ENCODE measurements around the gene RAD51B. TPM values are rescaled to one million over a fixed set of nuclear protein-coding genes. Genes with fewer than 3 reads are reported as not detected.

Gene RAD51B
- total RNA-seq, 1 experiment from 2014 or later, result 10.8 TPM

- POLR2A ChIA-PET (ENCODE audit: unreplicated experiment), result no interaction called here
Measured at GRCh38 chr14:68634332-68634731, 814.8 kb downstream of the RAD51B start.

GRCh38 chr14:68634874-68635595 lies 815.5 kb downstream of the RAD51B start:
- H2AFZ ChIP-seq (ENCODE audit: low read length), result no peak overlapping the region
- H3K4me1 ChIP-seq (ENCODE audit: insufficient read depth, low read length), result no peaks in the 10 kb centered on the region
- ChIA-PET CTCF (no interaction called here), POLR2A (ENCODE audit: unreplicated experiment) (no interaction called here)
- no peaks in the 10 kb centered on the region for H3K27me3 ChIP-seq (ENCODE audit: low read length)
- DNase-seq, result no peak
- H3K36me3 ChIP-seq (ENCODE audit: low read depth, low read length), result no peaks in the 10 kb centered on the region
- no peak overlapping the region for H3K4me3 ChIP-seq (ENCODE audit: low read length)
- H3K79me2 ChIP-seq (ENCODE audit: low read length), result no peaks in the 10 kb centered on the region
- no peaks in the 10 kb centered on the region for H3K9me3 ChIP-seq (ENCODE audit: low read length)
- no peak overlapping the region for H3K9ac ChIP-seq (ENCODE audit: low read length)
- no TSS peak for BruUV-seq (replicated peaks)
- no peak overlapping the region for H3K27ac ChIP-seq (ENCODE audit: low read length)
- ATAC-seq, result no peak
- TF ChIP-seq CTCF (conservative IDR thresholded peaks at IDR 0.05; ENCODE audit: low read depth, low read length), result no peak
- TF ChIP-seq EZH2phosphoT487 (IDR thresholded peaks at IDR 0.05; ENCODE audit: borderline replicate concordance, low read length), result no peak
- no peak for TF ChIP-seq EZH2 (IDR thresholded peaks at IDR 0.05; ENCODE audit: low read length, unreplicated experiment)
- no peaks in the 10 kb centered on the region for H4K20me1 ChIP-seq (ENCODE audit: low read length)
- H3K4me2 ChIP-seq (ENCODE audit: low read length), result no peak overlapping the region
- H3K9me2 ChIP-seq (replicated peaks; ENCODE audit: low read length), result no peaks in the 10 kb centered on the region
- no peaks in the 10 kb centered on the region for H3F3A ChIP-seq (ENCODE audit: low read length, unreplicated experiment)
- intact Hi-C loops (cut with micrococcal nuclease), result no loop called here

More at GRCh38 chr14:68634332-68634731, 814.8 kb downstream of the RAD51B start:
- CTCF ChIA-PET, result no interaction called here
- DNase-seq (no peak), ATAC-seq (no peak)
- H3K4me2 ChIP-seq (ENCODE audit: low read length), result no peak overlapping the region
- H3K4me1 ChIP-seq (ENCODE audit: insufficient read depth, low read length), result peaks cover 1% of the 10 kb centered on the region
- H3K9me2 ChIP-seq (replicated peaks; ENCODE audit: low read length), result no peaks in the 10 kb centered on the region
- no peak overlapping the region for H2AFZ ChIP-seq (ENCODE audit: low read length)
- no TSS peak for BruUV-seq (replicated peaks)
- H3K27ac ChIP-seq (ENCODE audit: low read length), result no peak overlapping the region
- no peaks in the 10 kb centered on the region for H3K36me3 ChIP-seq (ENCODE audit: low read depth, low read length)
- H3K9me3 ChIP-seq (ENCODE audit: low read length), result no peaks in the 10 kb centered on the region
- no peaks in the 10 kb centered on the region for H3K79me2 ChIP-seq (ENCODE audit: low read length)
- no peak overlapping the region for H3K9ac ChIP-seq (ENCODE audit: low read length)
- H3F3A ChIP-seq (ENCODE audit: low read length, unreplicated experiment), result no peaks in the 10 kb centered on the region
- no peak overlapping the region for H3K4me3 ChIP-seq (ENCODE audit: low read length)
- intact Hi-C loops (cut with micrococcal nuclease), result no loop called here
- no peaks in the 10 kb centered on the region for H3K27me3 ChIP-seq (ENCODE audit: low read length)
- TF ChIP-seq CTCF (conservative IDR thresholded peaks at IDR 0.05; ENCODE audit: low read depth, low read length), result no peak
- no peak for TF ChIP-seq EZH2 (IDR thresholded peaks at IDR 0.05; ENCODE audit: low read length, unreplicated experiment)
- TF ChIP-seq EZH2phosphoT487 (IDR thresholded peaks at IDR 0.05; ENCODE audit: borderline replicate concordance, low read length), result no peak
- no peaks in the 10 kb centered on the region for H4K20me1 ChIP-seq (ENCODE audit: low read length)

- Histone ChIP-seq H3K9ac (ENCODE audit: low read length) (no peak overlapping the region), H3K36me3 (ENCODE audit: low read depth, low read length) (no peaks in the 10 kb centered on the region), H2AFZ (ENCODE audit: low read length) (no peak overlapping the region), H3K79me2 (ENCODE audit: low read length) (no peaks in the 10 kb centered on the region), H3K4me1 (ENCODE audit: insufficient read depth, low read length) (no peaks in the 10 kb centered on the region), H3K9me2 (replicated peaks; ENCODE audit: low read length) (no peaks in the 10 kb centered on the region), H4K20me1 (ENCODE audit: low read length) (no peaks in the 10 kb centered on the region), H3K9me3 (ENCODE audit: low read length) (no peaks in the 10 kb centered on the region), H3K4me2 (ENCODE audit: low read length) (no peak overlapping the region), H3K27ac (ENCODE audit: low read length) (no peak overlapping the region), H3F3A (ENCODE audit: low read length, unreplicated experiment) (no peaks in the 10 kb centered on the region), H3K4me3 (ENCODE audit: low read length) (no peak overlapping the region), H3K27me3 (ENCODE audit: low read length) (no peaks in the 10 kb centered on the region)
- TF ChIP-seq EZH2 (IDR thresholded peaks at IDR 0.05; ENCODE audit: low read length, unreplicated experiment), result no peak
- TF ChIP-seq CTCF (conservative IDR thresholded peaks at IDR 0.05; ENCODE audit: low read depth, low read length), result no peak
- TF ChIP-seq EZH2phosphoT487 (IDR thresholded peaks at IDR 0.05; ENCODE audit: borderline replicate concordance, low read length), result no peak
- no TSS peak for BruUV-seq (replicated peaks)
- intact Hi-C loops (cut with micrococcal nuclease), result no loop called here
- ChIA-PET POLR2A (ENCODE audit: unreplicated experiment) (interaction anchor here (0.7 kb wide), 1 partner anchor 51 kb away, joined by 7 read pairs; no protein-coding TSS in a partner anchor), CTCF (no interaction called here)
- ATAC-seq, result no peak
- no peak for DNase-seq
Measured at GRCh38 chr14:68636597-68636996, 817.0 kb downstream of the RAD51B start.

Data from PC-3 (cell line).